IMR-90 (cell line): ENCODE data around the gene CHM.

ENCODE experiments used
- BHLHE40 ChIP-seq: fragments of 150-350 bp; IDR thresholded peaks from 2 replicates; pipeline ENCODE4 v1.6.1; 2016; ENCODE audit warnings: mild to moderate bottlenecking, low read depth, low read length
- CHD1 ChIP-seq: IDR thresholded peaks from 2 replicates; pipeline ENCODE4 v1.6.1; 2012; ENCODE audit warnings: low read depth, low read length, improper control_type of control experiment
- MAZ ChIP-seq: IDR thresholded peaks from 2 replicates; pipeline ENCODE4 v1.6.1; 2012; ENCODE audit warnings: low read depth, mild to moderate bottlenecking, low read length, improper control_type of control experiment, moderate library complexity, borderline replicate concordance
- MXI1 ChIP-seq: IDR thresholded peaks from 2 replicates; pipeline ENCODE4 v1.6.1; 2012; ENCODE audit warnings: low read depth, mild to moderate bottlenecking, low read length, moderate library complexity, borderline replicate concordance
- NFE2L2 ChIP-seq: fragments of 150-350 bp; IDR thresholded peaks from 2 replicates; pipeline ENCODE4 v1.6.1; 2016; ENCODE audit warnings: low read depth, mild to moderate bottlenecking, low read length
- POLR2A ChIP-seq: IDR thresholded peaks from 2 replicates; pipeline ENCODE4 v1.6.1; 2012; ENCODE audit warnings: mild to moderate bottlenecking, low read depth, low read length
- RAD21 ChIP-seq: IDR thresholded peaks from 2 replicates; pipeline ENCODE4 v1.6.1; 2012; ENCODE audit warnings: low read length, improper control_type of control experiment
- RCOR1 ChIP-seq: IDR thresholded peaks from 2 replicates; pipeline ENCODE4 v1.6.1; 2012; ENCODE audit warnings: mild to moderate bottlenecking, low read length, improper control_type of control experiment; ENCODE audit not compliant: insufficient replicate concordance
- RFX5 ChIP-seq: IDR thresholded peaks from 2 replicates; pipeline ENCODE4 v1.8.0; 2012; ENCODE audit warnings: low read depth, mild to moderate bottlenecking, low read length, moderate library complexity
- TF ChIP-seq, protein P1 (sequence below): conservative IDR thresholded peaks from 2 replicates; pipeline ENCODE4 v1.5.1; 2012; ENCODE audit warnings: mild to moderate bottlenecking, low read depth, low read length, improper control_type of control experiment

- TF ChIP-seq, protein P1, sequence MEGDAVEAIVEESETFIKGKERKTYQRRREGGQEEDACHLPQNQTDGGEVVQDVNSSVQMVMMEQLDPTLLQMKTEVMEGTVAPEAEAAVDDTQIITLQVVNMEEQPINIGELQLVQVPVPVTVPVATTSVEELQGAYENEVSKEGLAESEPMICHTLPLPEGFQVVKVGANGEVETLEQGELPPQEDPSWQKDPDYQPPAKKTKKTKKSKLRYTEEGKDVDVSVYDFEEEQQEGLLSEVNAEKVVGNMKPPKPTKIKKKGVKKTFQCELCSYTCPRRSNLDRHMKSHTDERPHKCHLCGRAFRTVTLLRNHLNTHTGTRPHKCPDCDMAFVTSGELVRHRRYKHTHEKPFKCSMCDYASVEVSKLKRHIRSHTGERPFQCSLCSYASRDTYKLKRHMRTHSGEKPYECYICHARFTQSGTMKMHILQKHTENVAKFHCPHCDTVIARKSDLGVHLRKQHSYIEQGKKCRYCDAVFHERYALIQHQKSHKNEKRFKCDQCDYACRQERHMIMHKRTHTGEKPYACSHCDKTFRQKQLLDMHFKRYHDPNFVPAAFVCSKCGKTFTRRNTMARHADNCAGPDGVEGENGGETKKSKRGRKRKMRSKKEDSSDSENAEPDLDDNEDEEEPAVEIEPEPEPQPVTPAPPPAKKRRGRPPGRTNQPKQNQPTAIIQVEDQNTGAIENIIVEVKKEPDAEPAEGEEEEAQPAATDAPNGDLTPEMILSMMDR, result no peak
- TF ChIP-seq RFX5 (no peak), MXI1 (no peak), POLR2A (no peak), CHD1 (no peak), NFE2L2 (no peak), BHLHE40 (no peak), MAZ (no peak), RCOR1 (no peak), RAD21 (no peak)
Measured at GRCh38 chrX:85815203-85815751, 232.1 kb downstream of the CHM start.
